ENCODE data around the gene SLC34A3.

The SLC34A3 gene

GRCh38 chr9:137230705-137231371 lies at the start of gene SLC34A3:
SLC34A3 (plus strand) TSS chr9:137230901; CDS start chr9:137231703, 802 bp downstream.
- H3K9me3 ChIP-seq (ENCODE audit: control insufficient read depth in 1 of 2, low read length in 2 of 2), result no peaks in the 10 kb centered on the region
- no peaks in the 10 kb centered on the region for H3K36me3 ChIP-seq (ENCODE audit: control insufficient read depth in 1 of 2, insufficient read depth in 2 of 2, low read length in 2 of 2)
- peaks cover 21 to 39% of the 10 kb centered on the region in 2 donors for H3K27me3 ChIP-seq (ENCODE audit: control insufficient read depth in 1 of 2, insufficient read depth in 2 of 2, low read length in 2 of 2)
- H3K27ac ChIP-seq (ENCODE audit: low read depth, low read length), result peak within 1 kb of the TSS; percentile 3
- no peak within 1 kb of the TSS for H3K9ac ChIP-seq (ENCODE audit: low read depth in 1 of 2, low read length in 2 of 2)
- peaks cover 31 to 48% of the 10 kb centered on the region in 2 donors for H3K4me1 ChIP-seq (ENCODE audit: control insufficient read depth in 1 of 2, insufficient read depth in 2 of 2, low read length in 2 of 2)
- no peak within 1 kb of the TSS for H3K4me3 ChIP-seq (ENCODE audit: low read depth in 1 of 2, low read length in 2 of 2)

- no peaks in the 10 kb centered on the region for H3K27me3 ChIP-seq (ENCODE audit: control insufficient read depth in 1 of 2, insufficient read depth in 2 of 2, low read length in 2 of 2)
- H3K27ac ChIP-seq (ENCODE audit: low read depth, low read length), result no peak overlapping the region
- no peak overlapping the region for H3K4me3 ChIP-seq (ENCODE audit: low read depth in 1 of 2, low read length in 2 of 2)
- peaks cover 21 to 82% of the 10 kb centered on the region in 2 donors for H3K36me3 ChIP-seq (ENCODE audit: control insufficient read depth in 1 of 2, insufficient read depth in 2 of 2, low read length in 2 of 2)
- no peak overlapping the region for H3K9ac ChIP-seq (ENCODE audit: low read depth in 1 of 2, low read length in 2 of 2)
- no peaks in the 10 kb centered on the region for H3K9me3 ChIP-seq (ENCODE audit: control insufficient read depth in 1 of 2, low read length in 2 of 2)
- peaks cover 5 to 9% of the 10 kb centered on the region in 2 donors for H3K4me1 ChIP-seq (ENCODE audit: control insufficient read depth in 1 of 2, insufficient read depth in 2 of 2, low read length in 2 of 2)
Measured at GRCh38 chr9:137181680-137182079, 49.0 kb upstream of the SLC34A3 start.

- H3K27me3 ChIP-seq (ENCODE audit: control insufficient read depth in 1 of 2, insufficient read depth in 2 of 2, low read length in 2 of 2), result no peaks in the 10 kb centered on the region
Measured at GRCh38 chr9:137182836-137183235, 47.9 kb upstream of the SLC34A3 start.

GRCh38 chr9:137183980-137184595 lies 46.6 kb upstream of the SLC34A3 start:
- H3K4me1 ChIP-seq (ENCODE audit: control insufficient read depth in 1 of 2, insufficient read depth in 2 of 2, low read length in 2 of 2), result peaks cover 18 to 25% of the 10 kb centered on the region in 2 donors
- H3K9me3 ChIP-seq (ENCODE audit: control insufficient read depth in 1 of 2, low read length in 2 of 2), result no peaks in the 10 kb centered on the region
- no peaks in the 10 kb centered on the region for H3K27me3 ChIP-seq (ENCODE audit: control insufficient read depth in 1 of 2, insufficient read depth in 2 of 2, low read length in 2 of 2)
- peaks cover 24 to 78% of the 10 kb centered on the region in 2 donors for H3K36me3 ChIP-seq (ENCODE audit: control insufficient read depth in 1 of 2, insufficient read depth in 2 of 2, low read length in 2 of 2)
- H3K4me3 ChIP-seq (ENCODE audit: low read depth in 1 of 2, low read length in 2 of 2), result no peak overlapping the region
- H3K27ac ChIP-seq (ENCODE audit: low read depth, low read length), result no peak overlapping the region
- no peak overlapping the region for H3K9ac ChIP-seq (ENCODE audit: low read depth in 1 of 2, low read length in 2 of 2)

More at GRCh38 chr9:137182836-137183235, 47.9 kb upstream of the SLC34A3 start:
- no peak overlapping the region for H3K9ac ChIP-seq (ENCODE audit: low read depth in 1 of 2, low read length in 2 of 2)
- H3K27ac ChIP-seq (ENCODE audit: low read depth, low read length), result no peak overlapping the region
- H3K9me3 ChIP-seq (ENCODE audit: control insufficient read depth in 1 of 2, low read length in 2 of 2), result no peaks in the 10 kb centered on the region
- H3K4me3 ChIP-seq (ENCODE audit: low read depth in 1 of 2, low read length in 2 of 2), result no peak overlapping the region
- peaks cover 24 to 87% of the 10 kb centered on the region in 2 donors for H3K36me3 ChIP-seq (ENCODE audit: control insufficient read depth in 1 of 2, insufficient read depth in 2 of 2, low read length in 2 of 2)
- H3K4me1 ChIP-seq (ENCODE audit: control insufficient read depth in 1 of 2, insufficient read depth in 2 of 2, low read length in 2 of 2), result peaks cover 17 to 20% of the 10 kb centered on the region in 2 donors

- Histone ChIP-seq H3K9ac (ENCODE audit: low read depth in 1 of 2, low read length in 2 of 2) (no peak overlapping the region), H3K4me1 (ENCODE audit: control insufficient read depth in 1 of 2, insufficient read depth in 2 of 2, low read length in 2 of 2) (peaks cover 27 to 34% of the 10 kb centered on the region in 2 donors), H3K27me3 (ENCODE audit: control insufficient read depth in 1 of 2, insufficient read depth in 2 of 2, low read length in 2 of 2) (no peaks in the 10 kb centered on the region), H3K4me3 (ENCODE audit: low read depth in 1 of 2, low read length in 2 of 2) (no peak overlapping the region), H3K27ac (ENCODE audit: low read depth, low read length) (no peak overlapping the region), H3K9me3 (ENCODE audit: control insufficient read depth in 1 of 2, low read length in 2 of 2) (no peaks in the 10 kb centered on the region), H3K36me3 (ENCODE audit: control insufficient read depth in 1 of 2, insufficient read depth in 2 of 2, low read length in 2 of 2) (peaks cover 21 to 69% of the 10 kb centered on the region in 2 donors)
Measured at GRCh38 chr9:137184881-137185660, 45.6 kb upstream of the SLC34A3 start.

GRCh38 chr9:137185921-137186320 lies 44.8 kb upstream of the SLC34A3 start:
- no peaks in the 10 kb centered on the region for H3K9me3 ChIP-seq (ENCODE audit: control insufficient read depth in 1 of 2, low read length in 2 of 2)
- no peak overlapping the region for H3K9ac ChIP-seq (ENCODE audit: low read depth in 1 of 2, low read length in 2 of 2)
- H3K36me3 ChIP-seq (ENCODE audit: control insufficient read depth in 1 of 2, insufficient read depth in 2 of 2, low read length in 2 of 2), result peaks cover 19 to 69% of the 10 kb centered on the region in 2 donors
- no peaks in the 10 kb centered on the region for H3K27me3 ChIP-seq (ENCODE audit: control insufficient read depth in 1 of 2, insufficient read depth in 2 of 2, low read length in 2 of 2)
- H3K27ac ChIP-seq (ENCODE audit: low read depth, low read length), result no peak overlapping the region
- peaks cover 35 to 43% of the 10 kb centered on the region in 2 donors for H3K4me1 ChIP-seq (ENCODE audit: control insufficient read depth in 1 of 2, insufficient read depth in 2 of 2, low read length in 2 of 2)
- H3K4me3 ChIP-seq (ENCODE audit: low read depth in 1 of 2, low read length in 2 of 2), result no peak overlapping the region

GRCh38 chr9:137186385-137186784 lies 44.3 kb upstream of the SLC34A3 start:
- Histone ChIP-seq H3K4me3 (ENCODE audit: low read depth in 1 of 2, low read length in 2 of 2) (peak overlapping the region in 1 of 2 donors; percentile 99), H3K27ac (ENCODE audit: low read depth, low read length) (no peak overlapping the region), H3K4me1 (ENCODE audit: control insufficient read depth in 1 of 2, insufficient read depth in 2 of 2, low read length in 2 of 2) (peaks cover 35 to 46% of the 10 kb centered on the region in 2 donors), H3K36me3 (ENCODE audit: control insufficient read depth in 1 of 2, insufficient read depth in 2 of 2, low read length in 2 of 2) (peaks cover 23 to 68% of the 10 kb centered on the region in 2 donors), H3K27me3 (ENCODE audit: control insufficient read depth in 1 of 2, insufficient read depth in 2 of 2, low read length in 2 of 2) (no peaks in the 10 kb centered on the region), H3K9me3 (ENCODE audit: control insufficient read depth in 1 of 2, low read length in 2 of 2) (no peaks in the 10 kb centered on the region), H3K9ac (ENCODE audit: low read depth in 1 of 2, low read length in 2 of 2) (no peak overlapping the region)

GRCh38 chr9:137187386-137187785 lies 43.3 kb upstream of the SLC34A3 start:
- peaks cover 25 to 73% of the 10 kb centered on the region in 2 donors for H3K36me3 ChIP-seq (ENCODE audit: control insufficient read depth in 1 of 2, insufficient read depth in 2 of 2, low read length in 2 of 2)
- H3K27me3 ChIP-seq (ENCODE audit: control insufficient read depth in 1 of 2, insufficient read depth in 2 of 2, low read length in 2 of 2), result no peaks in the 10 kb centered on the region
- peak overlapping the region; percentile 95 to 99 for H3K4me3 ChIP-seq (ENCODE audit: low read depth in 1 of 2, low read length in 2 of 2)
- no peaks in the 10 kb centered on the region for H3K9me3 ChIP-seq (ENCODE audit: control insufficient read depth in 1 of 2, low read length in 2 of 2)
- peak overlapping the region; percentile 72 to 98 for H3K9ac ChIP-seq (ENCODE audit: low read depth in 1 of 2, low read length in 2 of 2)
- H3K27ac ChIP-seq (ENCODE audit: low read depth, low read length), result no peak overlapping the region
- H3K4me1 ChIP-seq (ENCODE audit: control insufficient read depth in 1 of 2, insufficient read depth in 2 of 2, low read length in 2 of 2), result peaks cover 35 to 50% of the 10 kb centered on the region in 2 donors

- Histone ChIP-seq H3K36me3 (ENCODE audit: control insufficient read depth in 1 of 2, insufficient read depth in 2 of 2, low read length in 2 of 2) (peaks cover 28 to 72% of the 10 kb centered on the region in 2 donors), H3K9me3 (ENCODE audit: control insufficient read depth in 1 of 2, low read length in 2 of 2) (no peaks in the 10 kb centered on the region), H3K4me3 (ENCODE audit: low read depth in 1 of 2, low read length in 2 of 2) (peak overlapping the region; percentile 95 to 99), H3K27ac (ENCODE audit: low read depth, low read length) (peak overlapping the region; percentile 95), H3K4me1 (ENCODE audit: control insufficient read depth in 1 of 2, insufficient read depth in 2 of 2, low read length in 2 of 2) (peaks cover 35 to 50% of the 10 kb centered on the region in 2 donors), H3K27me3 (ENCODE audit: control insufficient read depth in 1 of 2, insufficient read depth in 2 of 2, low read length in 2 of 2) (no peaks in the 10 kb centered on the region), H3K9ac (ENCODE audit: low read depth in 1 of 2, low read length in 2 of 2) (peak overlapping the region; percentile 72 to 98)
Measured at GRCh38 chr9:137188086-137188489, 42.6 kb upstream of the SLC34A3 start.
